Vagina (tissue), 2 donors: Measurements from ENCODE around the gene SPAG16.

ENCODE experiments used
- POLR2A ChIP-seq, 2 donors: fragments of 450-650 bp; IDR thresholded peaks; one replicate each; pipeline ENCODE4 v1.6.1; 2017; ENCODE audit warnings: antibody characterized with exemption in 2 of 2, mild to moderate bottlenecking in 2 of 2, moderate library complexity in 2 of 2
- TF ChIP-seq, protein P1 (sequence below), 3 experiments: fragments of 450-650 bp in 2 of 3; fragments of 200-600 bp in 1 of 3; sonication (generic) in 1 of 3; IDR thresholded peaks; one replicate each; pipeline ENCODE4 v1.5.1; 2017 to 2019; ENCODE audit warnings: antibody characterized with exemption in 3 of 3, mild to moderate bottlenecking in 2 of 3, moderate library complexity in 2 of 3

DNA sequence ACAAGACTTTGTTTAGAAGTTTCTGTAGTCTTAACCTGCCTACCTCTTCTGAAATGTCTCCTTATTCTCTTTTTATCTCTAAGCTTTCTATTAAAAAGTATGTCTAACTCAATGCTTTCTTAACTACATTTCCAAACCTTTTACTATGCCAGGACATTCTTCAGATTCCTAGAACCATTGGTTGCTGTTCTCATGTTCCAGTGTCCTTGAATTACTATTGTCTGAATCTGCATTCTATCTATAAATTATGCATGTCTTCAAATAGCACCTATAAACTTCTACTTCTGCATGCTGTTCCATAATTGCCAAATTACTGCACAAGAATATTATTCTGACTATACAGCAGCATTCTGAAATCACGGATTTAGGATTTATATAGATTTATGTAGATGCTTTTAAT, 960.6 kb downstream of the SPAG16 start:
- TF ChIP-seq, protein P1, sequence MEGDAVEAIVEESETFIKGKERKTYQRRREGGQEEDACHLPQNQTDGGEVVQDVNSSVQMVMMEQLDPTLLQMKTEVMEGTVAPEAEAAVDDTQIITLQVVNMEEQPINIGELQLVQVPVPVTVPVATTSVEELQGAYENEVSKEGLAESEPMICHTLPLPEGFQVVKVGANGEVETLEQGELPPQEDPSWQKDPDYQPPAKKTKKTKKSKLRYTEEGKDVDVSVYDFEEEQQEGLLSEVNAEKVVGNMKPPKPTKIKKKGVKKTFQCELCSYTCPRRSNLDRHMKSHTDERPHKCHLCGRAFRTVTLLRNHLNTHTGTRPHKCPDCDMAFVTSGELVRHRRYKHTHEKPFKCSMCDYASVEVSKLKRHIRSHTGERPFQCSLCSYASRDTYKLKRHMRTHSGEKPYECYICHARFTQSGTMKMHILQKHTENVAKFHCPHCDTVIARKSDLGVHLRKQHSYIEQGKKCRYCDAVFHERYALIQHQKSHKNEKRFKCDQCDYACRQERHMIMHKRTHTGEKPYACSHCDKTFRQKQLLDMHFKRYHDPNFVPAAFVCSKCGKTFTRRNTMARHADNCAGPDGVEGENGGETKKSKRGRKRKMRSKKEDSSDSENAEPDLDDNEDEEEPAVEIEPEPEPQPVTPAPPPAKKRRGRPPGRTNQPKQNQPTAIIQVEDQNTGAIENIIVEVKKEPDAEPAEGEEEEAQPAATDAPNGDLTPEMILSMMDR (IDR thresholded peaks at IDR 0.05): no peak
- TF ChIP-seq POLR2A (IDR thresholded peaks at IDR 0.05): no peak
